K562 (cell line): ENCODE data around the gene MATK. TPM values are rescaled to one million over a fixed set of nuclear protein-coding genes. Genes with fewer than 3 reads are reported as not detected.

ENCODE experiments used
- BACH1 ChIP-seq: fragments of 200-800 bp; sonication (Bioruptor generic); IDR thresholded peaks from 2 replicates; pipeline ENCODE4 v1.6.1; 2016; ENCODE audit warnings: missing genetic modification characterization, missing compliant biosample characterization
- BCOR ChIP-seq: fragments of 450-650 bp; IDR thresholded peaks from 2 replicates; pipeline ENCODE4 v1.6.1; 2016
- E2F4 ChIP-seq: sonication (generic); formaldehyde crosslinking; IDR thresholded peaks from 2 replicates; pipeline ENCODE4 v1.8.0; 2022; ENCODE audit warnings: mild to moderate bottlenecking, low read depth, missing genetic modification reagents
- GATAD2B ChIP-seq: fragments of 450-650 bp; IDR thresholded peaks from 2 replicates; pipeline ENCODE4 v1.6.1; 2017; ENCODE audit warnings: mild to moderate bottlenecking, borderline replicate concordance
- HES1 ChIP-seq: fragments of 450-650 bp; IDR thresholded peaks from 2 replicates; pipeline ENCODE4 v1.6.1; 2016; ENCODE audit warnings: low read depth, mild to moderate bottlenecking, moderate library complexity
- PRDM10 ChIP-seq: fragments of 450-650 bp; IDR thresholded peaks from 2 replicates; pipeline ENCODE4 v1.6.1; 2018; ENCODE audit not compliant: partially characterized antibody
- RBM15 ChIP-seq: fragments of 200-400 bp; formaldehyde crosslinking; IDR thresholded peaks from 2 replicates; pipeline ENCODE4 v1.6.1; 2018; ENCODE audit warnings: mild to moderate bottlenecking, low read length, moderate library complexity; ENCODE audit not compliant: insufficient read depth
- SMARCC2 ChIP-seq: fragments of 450-650 bp; IDR thresholded peaks from 2 replicates; pipeline ENCODE4 v1.6.1; 2017; ENCODE audit warnings: antibody characterized with exemption, moderate library complexity, mild to moderate bottlenecking, low read depth
- SREBF2 ChIP-seq: sonication (generic); formaldehyde crosslinking; IDR thresholded peaks from 2 replicates; pipeline ENCODE4 v1.4.0; 2020; ENCODE audit warnings: mild to moderate bottlenecking, missing genetic modification reagents
- polyA plus RNA-seq, 8 experiments: library from polyadenylated mRNA; depleted of rRNA in 4 of 8; stranded (reverse) in 5 of 8; unstranded in 3 of 8; fragments of >200 nt; fragmentation: Nextera tagmentation in 2 of 8; fragmentation: Illumina TruSeq in 1 of 8; extraction: Ambion mirVana in 2 of 8; extraction: Trizol in 1 of 8; gene quantifications; 2 replicates each; pipeline versions ENCODE4 v1.2.1 to v1.2.3, GENCODE V29; 2011 to 2014; ENCODE audit warnings: inconsistent platforms in 1 of 8, missing spikeins in 1 of 8
- total RNA-seq, 7 experiments: library from RNA; depleted of rRNA in 6 of 7; stranded (reverse); fragments of >200 nt in 6 of 7; fragmentation: Illumina TruSeq in 2 of 7; extraction: Trizol in 2 of 7; gene quantifications; 2 replicates each; pipeline versions ENCODE4 v1.2.1 to v1.2.3, GENCODE V29; 2011 to 2021; ENCODE audit warnings: low replicate concordance in 1 of 7

Gene MATK
- total and polyA plus RNA-seq, 9 of the 15 experiments (the other 6 are each of a cell fraction or from before 2014, with no cell fraction given): 0.08 to 41.5 (median 21.4) TPM

GRCh38 chr19:3771000-3771905 lies 14.9 kb downstream of the MATK start (continued):
- TF ChIP-seq BACH1 (tag) (no peak), PRDM10 (no peak), SREBF2 (CRISPR knock-in tag) (no peak), E2F4 (CRISPR knock-in tag) (no peak), GATAD2B (no peak), BCOR (peak; percentile 82), RBM15 (no peak), HES1 (no peak), SMARCC2 (no peak)
